Natural killer cell (primary cell): Measurements from ENCODE around the gene OR2G2. TPM values are rescaled to one million over a fixed set of nuclear protein-coding genes. Genes with fewer than 3 reads are reported as not detected.

Experiments
- ATAC-seq, 3 donors: fragments of 150-1000 bp in 2 of 3; fragments of 200-7000 bp in 1 of 3; cut with Tn5 transposase; 1 replicate in 1 of 3; 2 replicates in 2 of 3; pipeline ENCODE4 v1.10.0; 2021; ENCODE audit warnings: mild to moderate bottlenecking in 2 of 3, moderate library complexity in 2 of 3
- DNase-seq, 2 donors: peaks; one replicate each; pipeline versions ENCODE4 v3.0.0 to v3.0.0-alpha.2; 2013 to 2021; ENCODE audit warnings: mixed read lengths in 1 of 2
- H3K27ac ChIP-seq: one replicate; pipeline ENCODE4 v1.5.1; 2013; ENCODE audit warnings: mild to moderate bottlenecking, low read length
- H3K27me3 ChIP-seq: one replicate; pipeline ENCODE4 v1.6.1; 2013; ENCODE audit warnings: low read length; ENCODE audit not compliant: control insufficient read depth, insufficient read depth
- H3K36me3 ChIP-seq: one replicate; pipeline ENCODE4 v1.6.1; 2013; ENCODE audit warnings: low read length; ENCODE audit not compliant: control insufficient read depth, insufficient read depth
- H3K4me1 ChIP-seq: one replicate; pipeline ENCODE4 v1.6.1; 2013; ENCODE audit warnings: low read length; ENCODE audit not compliant: control insufficient read depth, insufficient read depth
- H3K4me3 ChIP-seq: one replicate; pipeline ENCODE4 v1.5.1; 2013; ENCODE audit warnings: low read length
- H3K9me3 ChIP-seq: one replicate; pipeline ENCODE4 v1.6.1; 2013; ENCODE audit warnings: low read length; ENCODE audit not compliant: control insufficient read depth, insufficient read depth
- H3K27ac Mint-ChIP-seq, 2 donors: one replicate each; pipeline ENCODE4 v1.8.0; 2022; ENCODE audit warnings: mild to moderate bottlenecking in 2 of 2, mixed read lengths in 2 of 2, moderate library complexity in 1 of 2
- H3K27me3 Mint-ChIP-seq, 2 donors: one replicate each; pipeline ENCODE4 v1.8.0; 2022; ENCODE audit warnings: low read depth in 2 of 2, mixed read lengths in 2 of 2
- H3K36me3 Mint-ChIP-seq: one replicate; pipeline ENCODE4 v1.8.0; 2022; ENCODE audit warnings: mixed read lengths
- H3K4me1 Mint-ChIP-seq, 2 donors: one replicate each; pipeline ENCODE4 v1.8.0; 2022; ENCODE audit warnings: mixed read lengths in 2 of 2
- H3K4me3 Mint-ChIP-seq: one replicate; pipeline ENCODE4 v1.8.0; 2022; ENCODE audit warnings: mild to moderate bottlenecking, moderate library complexity, mixed read lengths
- H3K9me3 Mint-ChIP-seq, 2 donors: one replicate each; pipeline ENCODE4 v1.8.0; 2022; ENCODE audit warnings: mixed read lengths in 2 of 2
- CTCF ChIP-seq: fragments of 200-600 bp; IDR thresholded peaks from one replicate; pipeline ENCODE4 v1.8.0; 2022; ENCODE audit warnings: antibody characterized with exemption
- WGBS: methylation state at CpG from one replicate; pipeline ENCODE4 v1.1.7; 2013; ENCODE audit warnings: missing lambda C conversion rate; ENCODE audit not compliant: insufficient coverage; 5-methylcytosine and 5-hydroxymethylcytosine counted together
- intact Hi-C: fragments of 100-400 bp; cut with micrococcal nuclease; formaldehyde crosslinking; loops from one replicate; pipeline ENCODE4 v1.14.2; 2022
- total RNA-seq, 4 donors: library from RNA; stranded (reverse); fragments of 120-200 nt in 1 of 4; gene quantifications; one replicate each; pipeline versions ENCODE4 v1.2.3 to v1.2.4, GENCODE V29; 2013 to 2022

The OR2G2 gene
- total RNA-seq, 3 donors from 2014 or later (not counting 1 experiment from before 2014, with no cell fraction given) = not detected

GRCh38 chr1:247605286-247605685 lies 17.1 kb downstream of the OR2G2 start, which contains the start of gene OR2G3:
OR2G3 (plus strand) TSS chr1:247605586; CDS start chr1:247605586, 0 bp downstream.
- no peaks in the 10 kb centered on the region for H3K27me3 ChIP-seq
- ATAC-seq = no peak
- Mint-ChIP-seq H3K27ac (no peak within 1 kb of the TSS), H3K9me3 (peaks cover 5 to 6% of the 10 kb centered on the region in 2 donors), H3K4me3 (no peak within 1 kb of the TSS), H3K36me3 (no peaks in the 10 kb centered on the region), H3K4me1 (no peaks in the 10 kb centered on the region), H3K27me3 (peaks cover 2 to 7% of the 10 kb centered on the region in 2 donors)
- H3K4me1 ChIP-seq = no peaks in the 10 kb centered on the region
- H3K36me3 ChIP-seq = no peaks in the 10 kb centered on the region
- intact Hi-C loops = no loop called here
- H3K27ac ChIP-seq = no peak within 1 kb of the TSS
- no peaks in the 10 kb centered on the region for H3K9me3 ChIP-seq
- TF ChIP-seq CTCF = no peak
- no peak within 1 kb of the TSS for H3K4me3 ChIP-seq
- no peak for DNase-seq
- WGBS = 87% methylated on average over 2 of the region's 2 CpGs

- H3K4me1 ChIP-seq = no peaks in the 10 kb centered on the region
- Mint-ChIP-seq H3K27me3 (peaks cover 0 to 2% of the 10 kb centered on the region in 2 donors), H3K9me3 (peaks cover 0 to 6% of the 10 kb centered on the region in 2 donors), H3K4me3 (no peak overlapping the region), H3K4me1 (no peaks in the 10 kb centered on the region), H3K27ac (no peak overlapping the region), H3K36me3 (no peaks in the 10 kb centered on the region)
- intact Hi-C loops = no loop called here
- no peaks in the 10 kb centered on the region for H3K9me3 ChIP-seq
- H3K36me3 ChIP-seq = no peaks in the 10 kb centered on the region
- DNase-seq (no peak), ATAC-seq (no peak)
- H3K27me3 ChIP-seq = no peaks in the 10 kb centered on the region
- no peak overlapping the region for H3K27ac ChIP-seq
- TF ChIP-seq CTCF = no peak
- 58% methylated on average over 1 of the region's 1 CpG for WGBS
- no peak overlapping the region for H3K4me3 ChIP-seq
These were observed 25.2 kb downstream of the OR2G2 start for GRCh38 chr1:247613405-247613804.

DNA sequence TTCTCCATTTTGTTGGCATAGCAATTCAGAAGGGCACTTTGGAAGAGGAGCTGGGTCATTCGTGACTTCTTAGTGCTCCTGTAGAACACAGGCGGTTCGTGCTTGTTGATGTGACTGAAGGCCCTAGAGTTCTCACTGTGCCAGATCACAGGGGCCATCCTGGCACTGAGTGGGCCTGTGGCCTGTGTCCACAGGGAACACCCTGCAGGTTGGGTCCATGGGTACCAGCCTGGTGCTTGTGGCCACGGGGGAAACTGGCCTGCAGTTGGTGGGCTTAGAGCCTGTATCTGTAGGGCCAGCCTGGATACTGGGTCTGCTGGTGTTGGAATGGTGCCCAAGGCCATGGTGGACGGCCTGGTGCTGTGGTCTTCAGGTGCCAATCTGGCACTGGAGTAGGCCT lies 26.5 kb downstream of the OR2G2 start:
- Mint-ChIP-seq H3K4me1 (no peaks in the 10 kb centered on the region), H3K27ac (no peak overlapping the region), H3K27me3 (peaks cover 0 to 2% of the 10 kb centered on the region in 2 donors), H3K4me3 (no peak overlapping the region), H3K9me3 (peaks cover 0 to 2% of the 10 kb centered on the region in 2 donors), H3K36me3 (no peaks in the 10 kb centered on the region)
- Histone ChIP-seq H3K4me3 (no peak overlapping the region), H3K9me3 (no peaks in the 10 kb centered on the region), H3K27me3 (no peaks in the 10 kb centered on the region), H3K4me1 (no peaks in the 10 kb centered on the region), H3K27ac (no peak overlapping the region), H3K36me3 (no peaks in the 10 kb centered on the region)
- DNase-seq (no peak), ATAC-seq (no peak)
- WGBS = 83% methylated on average over 5 of the region's 5 CpGs
- intact Hi-C loops = no loop called here
- no peak for TF ChIP-seq CTCF

DNA sequence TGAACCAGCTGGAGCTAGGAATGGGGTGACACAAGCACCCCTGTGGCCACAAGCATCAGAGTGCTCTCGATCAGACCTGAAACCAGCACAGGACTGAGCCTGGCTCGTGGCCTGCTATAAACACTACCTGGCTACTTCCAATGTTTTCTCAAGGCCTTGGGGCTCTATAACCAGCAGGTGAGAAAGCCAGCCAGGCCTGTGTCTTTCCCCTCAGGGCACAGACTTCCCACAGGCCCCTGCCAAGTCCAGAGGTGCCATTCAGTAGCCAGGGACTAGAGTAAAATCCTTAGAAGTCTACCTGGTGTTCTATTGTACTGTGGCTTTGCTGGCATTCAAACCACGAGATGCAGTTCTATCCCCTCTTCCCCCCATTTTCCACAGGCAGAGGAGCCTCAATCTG lies 39.8 kb downstream of the OR2G2 start:
- H3K36me3 Mint-ChIP-seq = no peaks in the 10 kb centered on the region
- intact Hi-C loops = no loop called here
- H3K9me3 Mint-ChIP-seq = peaks cover 0 to 4% of the 10 kb centered on the region in 2 donors
- no peaks in the 10 kb centered on the region for H3K4me1 Mint-ChIP-seq
- no peak overlapping the region for H3K27ac Mint-ChIP-seq
- Histone ChIP-seq H3K36me3 (no peaks in the 10 kb centered on the region), H3K4me1 (no peaks in the 10 kb centered on the region), H3K27ac (no peak overlapping the region), H3K4me3 (no peak overlapping the region), H3K27me3 (no peaks in the 10 kb centered on the region), H3K9me3 (no peaks in the 10 kb centered on the region)
- TF ChIP-seq CTCF = no peak
- no peaks in the 10 kb centered on the region for H3K27me3 Mint-ChIP-seq
- H3K4me3 Mint-ChIP-seq = no peak overlapping the region
- WGBS = 59% methylated on average over 3 of the region's 3 CpGs
- DNase-seq = no peak
- no peak for ATAC-seq
